A172 (cell line): ENCODE measurements around the gene GPR149. TPM values are rescaled to one million over a fixed set of nuclear protein-coding genes. Genes with fewer than 3 reads are reported as not detected.

Experiments
- DNase-seq: peaks from one replicate; pipeline ENCODE4 v3.0.0-alpha.2; 2015; ENCODE audit warnings: low spot score
- total RNA-seq: library from RNA; depleted of rRNA; stranded (reverse); fragments of >200 nt; shearing (Covaris generic); gene quantifications from 2 replicates; pipeline ENCODE4 v1.2.3, GENCODE V29; 2014; rRNA removed

The GPR149 gene
- total RNA-seq, 1 experiment from 2014 or later = not detected

DNA sequence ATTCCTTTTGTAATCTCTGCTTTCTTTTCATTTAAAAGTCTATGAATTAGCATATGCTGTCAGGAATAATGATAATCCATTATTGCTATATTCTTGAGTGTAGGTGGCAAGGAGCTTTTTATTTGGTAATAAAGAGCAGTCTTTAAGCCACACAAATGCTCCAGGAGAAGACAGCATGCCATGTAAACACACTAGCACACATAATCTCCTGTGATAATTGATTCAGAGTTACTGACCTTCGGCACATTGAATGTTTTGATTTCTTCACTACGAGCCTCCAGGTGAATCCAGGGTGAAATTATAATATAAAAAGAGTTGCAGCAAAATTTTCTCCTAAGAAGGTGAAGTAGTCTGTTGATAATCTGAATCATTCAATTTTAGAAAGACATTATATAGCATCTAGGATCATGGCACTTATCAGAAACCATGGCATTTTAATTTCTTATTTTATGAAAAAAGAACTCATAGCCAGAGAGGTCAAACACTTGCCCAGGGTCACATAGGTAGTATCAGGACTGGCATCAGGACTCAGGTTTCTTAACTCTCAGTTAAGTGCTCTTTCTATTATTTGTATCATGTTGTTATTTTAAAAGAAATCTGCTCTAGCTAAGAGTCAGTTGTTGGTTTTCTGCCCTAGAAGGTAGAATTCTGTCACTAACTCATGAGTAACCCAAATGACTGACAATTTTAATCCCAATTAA is 84.4 kb downstream of the GPR149 start:
- no peak for DNase-seq

DNA sequence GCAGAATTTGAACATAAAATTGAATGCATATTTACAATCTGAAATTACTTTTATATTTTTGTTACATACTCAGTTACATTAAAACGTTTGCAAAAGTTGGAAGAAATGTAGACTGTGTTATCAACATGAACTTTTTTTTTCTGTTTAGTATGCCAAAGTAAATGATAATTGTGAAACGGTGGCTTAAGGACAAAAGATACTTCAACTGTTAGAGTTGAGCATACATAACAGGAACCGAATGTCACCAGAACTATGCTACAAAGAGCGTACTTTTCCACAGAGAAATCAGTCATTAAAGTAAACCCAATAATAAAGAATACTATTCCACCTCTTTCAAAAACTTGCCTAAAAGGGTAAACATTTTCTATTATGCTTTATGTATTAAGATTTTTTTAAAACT is 91.4 kb downstream of the GPR149 start:
- DNase-seq = no peak

DNA sequence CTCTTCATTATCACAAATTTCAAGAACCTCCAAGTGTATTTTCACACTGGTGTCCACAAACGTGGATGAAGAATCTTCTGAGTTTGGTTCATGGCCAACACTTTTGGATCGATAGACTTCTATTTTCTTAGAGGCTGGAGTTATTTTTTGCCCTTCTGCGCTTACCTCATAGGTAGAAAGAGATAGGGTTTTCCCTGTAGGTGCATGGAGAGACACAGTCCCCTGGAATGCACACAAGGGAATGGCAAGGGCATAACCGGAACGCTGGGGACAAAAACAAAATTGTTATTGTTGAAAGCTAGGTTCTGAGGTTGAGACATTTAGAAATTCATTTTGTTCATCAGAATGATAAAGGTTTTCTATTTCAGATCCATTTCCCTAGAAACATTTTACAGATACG is 92.0 kb downstream of the GPR149 start:
- no peak for DNase-seq

DNA sequence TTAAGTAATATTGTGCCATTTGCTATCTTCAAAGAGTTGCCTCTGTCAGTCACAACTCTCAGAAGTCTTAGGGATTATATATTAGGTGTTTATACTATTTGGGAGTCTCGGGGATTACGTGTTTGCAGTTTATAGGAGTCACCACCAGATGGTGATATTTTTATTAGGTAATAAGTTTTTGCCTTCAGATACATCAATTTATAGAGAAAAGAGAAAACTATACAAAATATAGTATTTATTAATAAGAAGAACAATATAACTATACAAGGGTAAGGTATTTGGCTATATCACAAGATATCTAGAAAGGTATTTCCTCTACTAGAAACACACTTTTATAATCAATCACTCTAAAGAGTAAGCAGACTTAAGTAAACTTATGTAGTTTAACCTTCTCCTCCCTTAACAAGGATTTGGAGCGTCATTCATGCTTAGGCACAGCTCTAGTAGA is 95.0 kb downstream of the GPR149 start:
- peak; percentile 45 for DNase-seq

DNA sequence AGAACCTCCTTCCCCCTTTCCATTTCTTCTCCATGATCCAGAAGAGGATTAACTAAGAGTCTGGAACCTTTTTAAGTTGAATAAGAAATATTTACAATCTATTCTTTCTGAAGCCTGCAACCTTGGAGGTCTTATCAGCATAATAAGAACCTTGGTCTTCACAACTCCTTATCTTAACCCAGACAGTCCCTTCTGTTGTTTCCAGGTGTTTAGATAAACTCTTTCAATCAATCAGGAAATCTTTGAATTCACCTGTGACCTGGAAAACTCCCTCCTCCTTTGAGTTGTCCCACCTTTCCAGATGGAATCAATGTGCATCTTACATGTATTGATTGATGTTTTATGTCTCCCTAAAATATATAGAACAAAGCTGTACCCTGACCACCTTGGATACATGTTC is 102.1 kb downstream of the GPR149 start:
- no peak for DNase-seq

DNA sequence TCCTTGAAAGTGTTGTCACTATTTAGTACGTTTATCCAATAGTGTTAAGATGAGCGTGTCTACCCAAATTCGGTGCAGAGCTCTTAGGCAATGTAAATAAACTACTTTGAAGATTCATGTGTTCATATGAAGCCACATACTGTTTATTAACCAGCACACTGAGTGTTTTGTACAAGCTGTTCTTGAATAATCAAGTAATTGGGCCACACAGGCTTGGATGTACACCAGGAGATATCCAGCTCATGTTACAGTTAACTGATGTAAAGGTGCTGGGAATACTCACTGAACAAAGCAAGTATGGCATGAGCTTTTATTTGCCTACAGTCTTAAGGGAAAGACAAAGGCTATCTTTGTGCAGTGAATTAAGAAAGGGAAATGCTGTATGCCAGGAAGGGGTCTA is 105.1 kb downstream of the GPR149 start:
- peak; percentile 4 for DNase-seq

DNA sequence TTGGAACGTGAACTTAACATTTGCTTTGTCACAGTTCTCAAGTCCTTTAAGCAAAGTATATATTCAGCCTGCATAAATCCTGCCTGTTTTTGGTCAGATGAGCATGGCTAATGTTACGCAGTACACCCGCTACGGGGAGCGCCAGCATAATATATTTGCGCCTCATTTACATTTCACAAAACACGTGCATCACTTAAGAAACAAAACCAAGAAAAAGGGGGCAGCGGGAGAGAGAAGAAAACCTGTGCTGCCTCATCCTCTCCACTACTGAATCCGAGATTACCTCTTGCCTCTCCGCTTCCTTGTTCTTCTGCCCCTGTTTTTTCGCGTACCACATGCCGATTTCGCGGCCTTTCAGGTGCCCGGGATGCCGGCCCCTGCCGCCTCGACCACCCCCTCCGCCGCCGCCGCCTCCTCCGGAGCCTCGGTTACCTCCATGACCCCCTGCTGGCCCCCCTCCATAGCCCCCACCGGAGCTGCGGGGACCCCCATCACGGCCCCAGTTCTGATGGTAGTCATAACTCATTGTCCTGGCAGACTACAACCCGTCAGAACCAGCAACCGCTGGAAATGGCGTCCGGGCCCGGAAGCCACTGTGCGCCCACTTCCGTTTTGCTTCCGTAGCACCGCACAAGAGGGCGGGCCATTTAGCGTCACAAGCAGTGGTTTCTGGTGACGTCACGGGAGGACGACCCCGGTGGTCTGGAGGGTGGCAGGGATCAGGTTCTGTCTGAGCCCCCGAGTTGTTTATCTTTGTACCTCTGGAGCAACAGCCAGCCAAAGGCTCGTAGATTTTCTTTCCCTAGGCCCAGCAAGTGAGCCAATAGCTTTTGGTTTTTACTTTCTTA is 105.9 kb downstream of the GPR149 start, which contains the start of gene DHX36:
DHX36 (minus strand) TSS at position 597 of the 848 bp plus-strand sequence; CDS start at position 526, 71 bp downstream.
- peak; percentile 86 for DNase-seq

DNA sequence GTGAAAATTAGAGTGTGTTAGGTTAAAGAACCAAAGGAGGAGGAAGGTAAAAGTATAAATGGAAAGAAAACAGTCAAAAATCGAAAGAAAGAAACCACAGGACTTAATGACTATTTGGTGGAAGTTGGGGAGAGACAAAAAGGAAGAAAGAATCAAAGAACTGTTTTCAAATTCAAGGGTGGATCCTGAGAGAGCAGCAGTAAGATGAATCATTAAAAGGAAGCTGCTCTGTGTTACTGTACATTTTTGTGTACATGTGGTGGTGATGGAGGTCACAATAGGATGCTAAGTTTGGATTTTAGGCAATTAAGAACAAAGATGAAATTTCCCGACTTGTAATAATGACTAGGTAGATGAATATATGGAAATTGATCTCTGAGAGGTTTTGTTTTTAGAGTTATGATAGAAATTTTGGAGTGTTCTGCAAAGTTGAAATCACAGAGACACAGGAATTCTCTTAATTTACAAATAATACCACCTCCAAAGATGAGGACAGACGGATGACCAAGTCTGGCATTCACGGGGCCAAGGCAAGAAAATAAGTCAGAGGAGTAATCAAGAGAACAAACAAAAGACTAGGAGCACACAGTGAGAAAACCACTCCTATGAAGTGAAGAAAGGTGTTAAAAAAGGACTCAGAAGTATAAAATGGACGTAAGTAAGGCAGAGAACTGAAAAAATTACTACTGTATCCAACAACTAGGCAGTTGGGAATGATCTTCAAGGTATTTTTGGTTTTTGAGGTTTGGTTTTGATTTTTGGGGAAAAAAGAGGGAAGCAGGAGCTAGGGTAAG is 112.8 kb downstream of the GPR149 start:
- DNase-seq = no peak

DNA sequence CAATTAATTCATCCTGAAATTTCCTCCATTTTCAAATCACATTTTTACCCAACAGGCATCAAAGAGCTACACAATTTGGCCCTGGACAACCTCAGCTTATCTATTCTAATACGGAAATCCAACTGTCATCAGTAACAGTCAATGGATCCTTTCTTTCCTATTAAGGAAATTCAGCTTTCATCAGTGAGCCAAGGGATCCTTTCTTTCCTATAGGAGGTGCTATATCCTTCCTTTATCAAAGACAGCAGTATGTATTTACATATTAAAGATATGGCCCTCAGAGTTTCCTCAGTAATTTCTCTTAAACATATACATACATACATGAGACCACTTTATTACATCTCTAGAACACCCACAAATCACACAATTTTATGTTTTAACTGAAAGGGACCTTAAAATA is 115.8 kb downstream of the GPR149 start:
- no peak for DNase-seq

DNA sequence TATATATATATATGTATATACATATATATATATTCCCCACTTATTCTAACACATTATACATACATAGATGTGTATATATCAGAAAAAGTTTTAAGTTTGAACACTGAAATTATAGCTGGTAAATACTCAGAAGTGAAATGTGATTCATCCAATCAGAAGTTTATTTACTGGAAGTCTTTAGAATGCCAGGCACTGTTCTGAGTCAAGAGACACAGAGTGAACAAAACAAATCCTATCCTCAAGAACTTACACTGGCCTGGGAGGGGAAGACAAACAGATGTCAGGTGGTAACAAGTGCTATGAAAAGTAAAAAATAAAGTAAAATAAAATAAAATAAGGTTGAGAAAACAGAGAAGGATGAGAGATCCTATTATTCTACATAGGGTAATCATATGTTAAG is 119.2 kb downstream of the GPR149 start:
- no peak for DNase-seq

DNA sequence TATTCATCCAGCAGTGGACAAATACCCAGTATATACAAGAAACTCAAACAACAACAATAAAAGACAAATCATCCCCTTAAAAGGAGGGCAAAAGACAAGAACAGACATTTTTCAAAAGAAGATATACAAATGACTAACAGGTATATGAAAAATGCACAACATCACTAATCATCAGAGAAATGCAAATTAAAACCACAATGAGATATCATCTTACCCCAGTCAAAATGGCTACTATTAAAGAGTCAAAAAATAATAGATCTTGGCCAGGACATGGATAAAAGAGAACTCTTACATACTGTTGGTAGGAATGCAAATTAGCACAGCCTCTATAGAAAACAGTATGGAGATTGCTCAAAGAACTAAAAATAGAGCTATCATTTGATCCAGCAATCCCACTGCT is 122.6 kb downstream of the GPR149 start:
- DNase-seq = no peak

DNA sequence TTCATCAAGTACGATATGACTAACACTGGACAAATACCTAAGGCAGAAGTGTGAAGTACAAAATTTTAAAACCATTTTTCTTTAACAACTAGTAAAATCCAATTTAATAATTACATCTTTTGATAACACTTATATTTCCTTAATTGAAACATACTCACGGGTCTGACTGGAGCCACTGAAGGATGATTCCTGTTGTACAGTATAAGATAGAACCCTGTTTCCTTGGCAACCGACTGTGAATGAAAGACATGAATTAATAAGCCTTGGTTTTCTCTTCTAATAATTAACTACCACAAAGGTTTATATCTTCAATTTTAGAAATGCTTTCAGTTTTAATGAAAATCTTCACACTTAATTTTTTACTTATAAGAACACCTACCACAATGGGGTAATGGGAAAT is 125.1 kb downstream of the GPR149 start:
- DNase-seq = no peak

DNA sequence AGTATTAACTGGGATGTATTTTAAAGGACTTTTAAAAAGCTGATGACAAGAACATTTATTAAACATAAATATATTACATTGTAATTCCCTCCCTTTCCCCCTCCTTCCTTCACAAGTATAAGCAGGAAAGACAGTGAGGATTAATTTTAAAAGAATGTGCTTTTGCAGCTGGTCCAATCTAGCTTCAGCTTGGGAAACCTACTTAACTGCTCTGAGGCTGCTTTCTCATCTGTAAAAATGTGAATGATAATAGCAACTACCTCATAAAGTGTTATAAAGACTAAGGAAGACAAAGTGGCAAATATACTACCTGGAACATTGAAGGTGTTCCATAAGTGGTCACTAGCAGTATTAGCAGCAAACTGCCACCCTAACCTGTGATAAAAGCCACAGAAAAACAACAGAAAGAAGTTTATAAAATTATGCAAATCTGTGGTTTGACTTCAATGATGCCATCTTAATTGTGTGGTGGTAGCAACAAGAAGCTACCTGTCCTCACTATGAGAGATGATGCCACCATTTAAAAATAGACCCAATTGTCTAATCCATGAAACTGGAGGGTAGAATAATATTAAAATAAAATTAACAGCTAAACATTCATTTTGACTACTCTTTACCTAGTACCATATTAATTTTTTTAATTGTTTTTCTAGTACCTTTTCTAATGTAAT is 125.7 kb downstream of the GPR149 start:
- no peak for DNase-seq

DNA sequence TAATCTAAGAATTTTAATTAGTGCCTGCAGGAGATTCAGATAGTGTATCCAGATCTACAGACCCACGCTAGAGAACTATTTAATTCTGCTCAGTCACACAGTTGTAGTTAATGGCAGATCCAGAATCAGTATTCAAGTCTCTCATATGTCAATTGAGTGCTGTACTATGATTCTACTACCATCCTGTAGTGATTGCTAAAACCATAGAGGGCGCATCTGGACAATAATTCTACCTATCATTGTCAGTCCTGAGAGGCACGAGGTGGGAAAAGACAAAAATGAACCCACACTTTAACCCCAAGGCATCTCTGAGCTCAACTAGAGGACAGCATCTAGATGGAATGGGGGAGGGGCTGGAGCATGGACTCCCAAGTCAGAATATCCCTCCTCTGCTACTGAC is 128.4 kb downstream of the GPR149 start:
- no peak for DNase-seq

DNA sequence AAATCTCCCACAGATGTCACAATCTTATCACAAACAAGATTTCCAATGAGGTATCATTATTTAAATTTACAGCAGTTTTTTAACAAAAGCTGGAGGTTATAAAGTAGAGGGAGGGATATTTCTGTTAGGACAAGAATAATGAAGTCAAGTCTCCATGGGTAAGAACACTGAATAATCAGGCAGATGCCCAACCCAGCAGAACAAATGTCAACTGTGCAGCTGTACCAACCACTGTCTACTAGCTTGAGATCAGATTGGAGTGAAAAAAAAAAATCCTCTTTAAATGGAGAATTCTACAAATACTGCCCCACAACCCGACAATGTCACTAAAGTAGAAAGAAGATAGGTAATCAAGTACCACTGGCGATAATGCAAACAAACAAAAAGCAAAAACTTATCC is 136.0 kb downstream of the GPR149 start:
- DNase-seq = no peak

DNA sequence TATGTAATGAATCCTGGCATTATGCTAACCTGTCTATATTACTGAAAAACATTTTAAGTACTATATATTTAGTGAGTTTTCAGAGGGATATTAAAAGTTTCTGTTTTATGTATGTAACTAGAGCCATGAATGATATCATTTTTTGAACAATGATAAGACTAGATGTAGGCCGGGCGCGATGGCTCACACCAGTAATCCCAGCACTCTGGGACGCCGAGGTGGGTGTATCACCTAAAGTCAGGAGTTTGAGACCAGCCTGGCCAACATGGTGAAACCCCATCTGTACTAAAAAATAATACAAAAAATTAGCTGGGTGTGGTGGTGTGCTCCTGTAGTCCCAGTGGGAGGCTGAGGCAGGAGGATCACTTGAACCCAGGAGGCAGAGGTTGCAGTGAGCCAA is 139.8 kb downstream of the GPR149 start:
- no peak for DNase-seq

Other genes starting within 250 kb of the GPR149 start
- 25.0 and 39.7 TPM in 2 replicates for gene DHX36, start 105.7 kb downstream of the GPR149 start, total RNA-seq